A549 (cell line): ENCODE data around the gene ADGRG2. TPM values are rescaled to one million over a fixed set of nuclear protein-coding genes. Genes with fewer than 3 reads are reported as not detected.

Experiments used
- ATAC-seq, 2 experiments: fragments of 200-7000 bp in 1 of 2; fragments of >200 bp in 1 of 2; cut with Nextera tagmentation in 1 of 2; cut with Tn5 transposase in 1 of 2; 3 replicates each; pipeline versions ENCODE4 v1.8.0 to v1.9.1; 2018 to 2020; ENCODE audit warnings: mild to moderate bottlenecking in 1 of 2, moderate library complexity in 1 of 2
- CTCF ChIA-PET: fragments of 300-600 bp; sonication (Branson Sonifier 250); formaldehyde crosslinking; extraction: SDS; loops from one replicate; lab custom pipeline; 2021; ENCODE audit warnings: antibody characterized with exemption, inconsistent platforms; lab: Yijun Ruan, JAX
- POLR2A ChIA-PET: fragments of 350-600 bp; formaldehyde crosslinking; extraction: SDS; loops from one replicate; lab custom pipeline; 2021; ENCODE audit warnings: antibody characterized with exemption, inconsistent platforms; lab: Yijun Ruan, JAX
- DNase-seq, 2 experiments: peaks; one replicate each; pipeline versions ENCODE4 v3.0.0 to v3.0.0-alpha.2; 2011 to 2016; ENCODE audit warnings: low read depth in 1 of 2, low spot score in 1 of 2
- FAIRE-seq: peaks from 2 replicates; lab custom pipeline; 2011; peaks lifted over from hg19 to GRCh38; lab: Jason Lieb, UNC
- H3K27ac ChIP-seq, 2 experiments: fragments of >200 bp; sonication (Bioruptor Twin); formaldehyde crosslinking; 3 replicates each; pipeline ENCODE4 v1.5.1; 2016 to 2017
- H3K4me1 ChIP-seq: fragments of >200 bp; sonication (Bioruptor Twin); formaldehyde crosslinking; 3 replicates; pipeline ENCODE4 v1.6.1; 2016
- H3K4me2 ChIP-seq: fragments of >200 bp; sonication (Bioruptor Twin); formaldehyde crosslinking; 3 replicates; pipeline ENCODE4 v1.6.1; 2016
- H3K4me3 ChIP-seq: fragments of >200 bp; sonication (Bioruptor Twin); formaldehyde crosslinking; 3 replicates; pipeline ENCODE4 v1.5.1; 2016
- H3K9me3 ChIP-seq: fragments of >200 bp; sonication (Bioruptor Twin); formaldehyde crosslinking; 3 replicates; pipeline ENCODE4 v1.6.1; 2016
- ATOH8 ChIP-seq: fragments of 250-450 bp; sonication (Bioruptor Pico); IDR thresholded peaks from 2 replicates; pipeline ENCODE4 v1.5.0; 2020; ENCODE audit warnings: low read depth, mild to moderate bottlenecking, moderate library complexity
- CTCF ChIP-seq: fragments of >200 bp; sonication (Bioruptor Twin); formaldehyde crosslinking; IDR thresholded peaks from 3 replicates; pipeline ENCODE4 v1.5.1; 2016
- E2F6 ChIP-seq: IDR thresholded peaks from 2 replicates; pipeline ENCODE4 v1.6.1; 2012; ENCODE audit warnings: low read depth, borderline replicate concordance
- EHMT2 ChIP-seq: fragments of 200-600 bp; sonication (generic); IDR thresholded peaks from 2 replicates; pipeline ENCODE4 v1.6.1; 2016; ENCODE audit warnings: antibody characterized with exemption, low read depth, mild to moderate bottlenecking, moderate library complexity
- ELK1 ChIP-seq: fragments of 150-350 bp; IDR thresholded peaks from 2 replicates; pipeline ENCODE4 v1.6.1; 2014; ENCODE audit warnings: low read depth, mild to moderate bottlenecking, low read length
- EP300 ChIP-seq, 2 experiments: fragments of >200 bp; sonication (Bioruptor Twin); formaldehyde crosslinking; IDR thresholded peaks; 2 replicates in 1 of 2; 3 replicates in 1 of 2; pipeline ENCODE4 v1.6.1; 2016 to 2017
- ESRRA ChIP-seq: fragments of 150-350 bp; IDR thresholded peaks from 2 replicates; pipeline ENCODE4 v1.6.1; 2014; ENCODE audit warnings: mild to moderate bottlenecking, low read length, borderline replicate concordance
- FOSB ChIP-seq: fragments of 250-450 bp; sonication (Bioruptor Pico); IDR thresholded peaks from 2 replicates; pipeline ENCODE4 v1.5.0; 2020; ENCODE audit warnings: mild to moderate bottlenecking, moderate library complexity
- FOSL2 ChIP-seq, 2 experiments: fragments of 450-650 bp in 1 of 2; fragments of >200 bp in 1 of 2; sonication (Bioruptor Twin) in 1 of 2; formaldehyde crosslinking; IDR thresholded peaks; 2 replicates each; pipeline versions ENCODE4 v1.5.0 to v1.6.1; 2016 to 2020; ENCODE audit warnings: mild to moderate bottlenecking in 1 of 2, moderate library complexity in 1 of 2
- GATA3 ChIP-seq: IDR thresholded peaks from 2 replicates; pipeline ENCODE4 v1.6.1; 2012; ENCODE audit warnings: borderline replicate concordance
- HDAC2 ChIP-seq: fragments of 200-600 bp; sonication (generic); IDR thresholded peaks from 2 replicates; pipeline ENCODE4 v1.6.1; 2016
- HES2 ChIP-seq: fragments of >200 bp; sonication (Bioruptor Twin); formaldehyde crosslinking; IDR thresholded peaks from 2 replicates; pipeline ENCODE4 v1.6.1; 2016
- HOXA7 ChIP-seq: fragments of 250-450 bp; sonication (Bioruptor Pico); IDR thresholded peaks from 2 replicates; pipeline ENCODE4 v1.5.0; 2020; ENCODE audit warnings: mild to moderate bottlenecking, moderate library complexity
- JUN ChIP-seq, 2 experiments: fragments of >200 bp; sonication (Bioruptor Twin); formaldehyde crosslinking; IDR thresholded peaks; 2 replicates in 1 of 2; 3 replicates in 1 of 2; pipeline ENCODE4 v1.6.1; 2016 to 2017
- MAFK ChIP-seq: fragments of 450-650 bp; IDR thresholded peaks from 2 replicates; pipeline ENCODE4 v1.6.1; 2014; ENCODE audit not compliant: partially characterized antibody
- MAZ ChIP-seq: fragments of 150-350 bp; IDR thresholded peaks from 2 replicates; pipeline ENCODE4 v1.6.1; 2014; ENCODE audit warnings: antibody characterized with exemption, low read depth, low read length, borderline replicate concordance
- RARB ChIP-seq: fragments of 250-450 bp; sonication (Bioruptor Pico); IDR thresholded peaks from 2 replicates; pipeline ENCODE4 v1.8.0; 2021; ENCODE audit warnings: mild to moderate bottlenecking, moderate library complexity
- RNF2 ChIP-seq: fragments of 200-600 bp; sonication (generic); IDR thresholded peaks from 2 replicates; pipeline ENCODE4 v1.6.1; 2016; ENCODE audit warnings: low read depth, mild to moderate bottlenecking, antibody characterized with exemption, moderate library complexity, borderline replicate concordance
- TFCP2L1 ChIP-seq: fragments of 250-450 bp; sonication (Bioruptor Pico); IDR thresholded peaks from 2 replicates; pipeline ENCODE4 v1.5.0; 2021; ENCODE audit warnings: mild to moderate bottlenecking
- ZFP36 ChIP-seq: fragments of 450-650 bp; IDR thresholded peaks from 2 replicates; pipeline ENCODE4 v1.6.1; 2014; ENCODE audit warnings: borderline replicate concordance; ENCODE audit not compliant: partially characterized antibody
- ZNF302 ChIP-seq: fragments of 250-450 bp; sonication (Bioruptor Pico); IDR thresholded peaks from 2 replicates; pipeline ENCODE4 v1.9.0; 2021; ENCODE audit warnings: inconsistent platforms, mild to moderate bottlenecking, moderate library complexity
- WGBS: methylation state at CpG from one replicate; pipeline ENCODE4 v1.1.6; 2017; ENCODE audit errors: missing lambda C conversion rate; 5-methylcytosine and 5-hydroxymethylcytosine counted together
- polyA plus RNA-seq, 4 experiments: library from polyadenylated mRNA; depleted of rRNA in 3 of 4; stranded (reverse); fragments of >200 nt; fragmentation: RNase III in 1 of 4; extraction: RNeasy Plus Mini Kit Qiagen cat#74134 plus additional on column Dnase treatment in 1 of 4; gene quantifications; 2 replicates in 3 of 4; 3 replicates in 1 of 4; pipeline ENCODE4 v1.2.3, GENCODE V29; 2011 to 2017
- TF ChIP-seq, protein P1 (sequence below): IDR thresholded peaks from 2 replicates; pipeline ENCODE4 v1.6.1; 2012

The ADGRG2 gene
- polyA plus RNA-seq, 2 of the 4 experiments (the other 2 are of a cell fraction), result 5.2 to 10.3 TPM

DNA sequence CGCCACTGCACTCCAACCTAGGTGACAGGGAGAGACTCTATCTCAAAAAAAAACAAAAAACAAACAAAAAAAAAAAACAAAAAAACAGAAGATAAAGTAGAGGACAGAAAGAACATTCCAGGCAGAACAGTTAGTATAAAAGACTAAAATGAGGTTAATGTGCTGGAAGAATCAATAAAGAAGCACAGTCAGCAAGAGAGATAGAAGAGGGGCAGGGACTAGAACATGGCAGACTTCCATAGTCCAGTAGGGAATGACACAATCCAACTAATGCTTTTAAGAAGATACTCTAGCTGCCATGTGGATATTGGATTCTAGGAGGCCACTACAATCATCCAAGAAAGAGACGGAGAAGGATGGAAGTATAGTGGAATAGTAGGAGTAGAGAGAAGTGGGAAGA lies 11.6 kb downstream of the ADGRG2 start:
- Histone ChIP-seq H3K9me3 (no peaks in the 10 kb centered on the region), H3K27ac (no peak overlapping the region), H3K4me1 (no peaks in the 10 kb centered on the region), H3K4me3 (no peak overlapping the region), H3K4me2 (no peak overlapping the region)
- ChIA-PET CTCF (no interaction called here), POLR2A (no interaction called here)
- no peak for TF ChIP-seq HOXA7 (CRISPR knock-in tag)
- no peak for TF ChIP-seq EP300 (IDR thresholded peaks at IDR 0.05)
- TF ChIP-seq EHMT2, result no peak
- no peak for TF ChIP-seq FOSL2 (IDR thresholded peaks at IDR 0.05)
- TF ChIP-seq FOSL2 (CRISPR knock-in tag; IDR thresholded peaks at IDR 0.05), result no peak
- no peak for TF ChIP-seq RARB (CRISPR knock-in tag)
- TF ChIP-seq RNF2, result no peak
- WGBS, result 92% methylated on average over 2 of the region's 2 CpGs
- no peak for ATAC-seq
- no peak for DNase-seq
- no peak for FAIRE-seq

DNA sequence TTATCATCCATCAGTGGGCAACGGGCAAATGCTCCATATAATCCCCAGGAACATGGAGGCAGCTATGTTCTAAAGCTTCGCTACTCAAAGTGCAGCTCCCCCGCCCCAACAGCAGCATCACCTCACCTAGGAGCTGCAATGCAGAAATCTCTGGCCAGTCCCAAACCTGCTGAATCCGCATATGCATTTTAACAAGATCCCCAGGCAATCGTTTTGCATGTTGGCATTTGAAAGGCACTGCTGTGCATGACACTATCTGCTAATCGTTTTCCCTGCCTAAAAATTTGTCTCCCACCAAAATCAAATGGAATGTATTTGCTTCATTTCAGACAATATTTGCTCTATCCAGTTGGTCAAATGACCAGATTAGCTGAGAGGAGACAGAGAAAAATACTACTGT lies 15.2 kb downstream of the ADGRG2 start:
- H3K4me2 ChIP-seq, result no peak overlapping the region
- no peaks in the 10 kb centered on the region for H3K9me3 ChIP-seq
- ATAC-seq (no peak), FAIRE-seq (no peak), DNase-seq (no peak)
- no peak overlapping the region for H3K27ac ChIP-seq
- ChIA-PET POLR2A (no interaction called here), CTCF (interaction anchor here (0.6 to 0.7 kb wide), 2 partner anchors 274 to 389 kb away, joined by 3 read pairs; no protein-coding TSS in a partner anchor)
- H3K4me3 ChIP-seq, result no peak overlapping the region
- H3K4me1 ChIP-seq, result no peaks in the 10 kb centered on the region
- TF ChIP-seq MAZ (no peak), RARB (CRISPR knock-in tag) (no peak), ZNF302 (CRISPR knock-in tag) (no peak), ATOH8 (no peak), TFCP2L1 (CRISPR knock-in tag) (no peak), HOXA7 (CRISPR knock-in tag) (no peak), ZFP36 (no peak), GATA3 (no peak)
- TF ChIP-seq, protein P1, sequence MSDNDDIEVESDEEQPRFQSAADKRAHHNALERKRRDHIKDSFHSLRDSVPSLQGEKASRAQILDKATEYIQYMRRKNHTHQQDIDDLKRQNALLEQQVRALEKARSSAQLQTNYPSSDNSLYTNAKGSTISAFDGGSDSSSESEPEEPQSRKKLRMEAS, result no peak
- WGBS, result 62% methylated on average over 6 of the region's 6 CpGs

- TF ChIP-seq ESRRA (no peak), FOSB (CRISPR knock-in tag) (no peak), MAZ (no peak), HDAC2 (no peak), EP300 (IDR thresholded peaks at IDR 0.05) (no peak), ELK1 (no peak), JUN (IDR thresholded peaks at IDR 0.05) (no peak), HES2 (no peak), E2F6 (no peak), CTCF (no peak), MAFK (no peak)
- Histone ChIP-seq H3K9me3 (0 out of 3 replicates have a peak, but pooled peaks cover 2% of the 10 kb centered on the region), H3K4me2 (no peak overlapping the region), H3K4me3 (no peak overlapping the region), H3K27ac (no peak overlapping the region), H3K4me1 (peaks cover 11% of the 10 kb centered on the region; the same call in 2 of the 3 replicates)
- no peak for FAIRE-seq
- ChIA-PET CTCF (interaction anchor here (1.0 to 2.3 kb wide), 4 partner anchors 61 to 356 kb away, joined by 3 to 7 read pairs (median 6); no protein-coding TSS in a partner anchor), POLR2A (no interaction called here)
- ATAC-seq, result no peak
- DNase-seq, result no peak
- 89% methylated on average over 9 of the region's 9 CpGs for WGBS
Observed at GRCh38 chrX:19100586-19100985, 21.7 kb downstream of the ADGRG2 start.
